ENCODE measurements around the gene MPZL2.

MPZL2 gene

DNA sequence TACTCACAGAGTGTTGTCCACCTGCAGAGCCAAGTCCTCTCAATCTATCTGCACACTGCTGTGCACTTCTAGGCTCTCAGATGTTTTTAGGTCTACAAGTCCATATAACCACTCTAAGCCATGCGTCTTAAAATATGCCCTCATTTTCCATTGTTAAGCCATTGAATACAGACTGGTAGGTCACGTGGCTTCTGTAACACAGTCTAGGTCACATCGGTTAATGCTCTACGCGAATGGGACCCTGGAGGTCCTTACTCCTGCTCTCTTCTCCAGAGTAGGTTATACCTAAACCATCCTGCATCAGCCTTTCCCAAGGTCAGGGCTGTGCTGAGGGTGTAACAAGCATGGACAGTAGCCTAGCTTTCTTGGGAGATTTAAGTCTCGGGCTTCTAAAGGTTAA lies 40.1 kb downstream of the MPZL2 start:
- Histone ChIP-seq H3K4me1 (ENCODE audit: control insufficient read depth, insufficient read depth, low read length) (no peaks in the 10 kb centered on the region), H3K27me3 (ENCODE audit: control insufficient read depth, insufficient read depth, low read length, poor library complexity, severe bottlenecking) (no peaks in the 10 kb centered on the region), H3K36me3 (ENCODE audit: control insufficient read depth, insufficient read depth, low read length) (no peaks in the 10 kb centered on the region), H3K27ac (ENCODE audit: insufficient read depth, low read depth, low read length, poor library complexity, severe bottlenecking) (no peak overlapping the region), H3K4me3 (ENCODE audit: insufficient read depth, low read depth, low read length) (no peak overlapping the region), H3K9me3 (ENCODE audit: control insufficient read depth, low read length) (no peaks in the 10 kb centered on the region)
- WGBS, 2 experiments: 89 to 96% methylated on average over 6 of the region's 6 CpGs

DNA sequence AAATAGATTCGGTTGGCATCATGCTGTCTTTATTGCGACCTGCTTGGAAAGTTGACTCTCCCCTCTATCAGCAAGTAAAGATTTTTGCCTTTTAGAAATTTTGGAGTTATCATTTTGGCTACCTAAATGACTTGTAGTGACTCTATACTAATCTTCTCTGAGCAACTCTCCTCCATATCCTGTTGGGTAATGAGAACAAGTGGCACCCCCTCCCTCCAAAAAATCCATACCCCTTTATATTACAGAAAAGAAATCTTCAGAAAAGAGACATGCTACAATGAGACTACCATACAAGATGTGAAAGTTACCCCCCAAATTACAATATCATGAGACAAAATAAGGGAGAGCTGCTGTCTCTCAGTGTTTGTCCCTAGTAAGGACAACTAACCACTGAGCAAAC lies 40.5 kb downstream of the MPZL2 start:
- Histone ChIP-seq H3K4me3 (ENCODE audit: insufficient read depth, low read depth, low read length) (no peak overlapping the region), H3K9me3 (ENCODE audit: control insufficient read depth, low read length) (no peaks in the 10 kb centered on the region), H3K4me1 (ENCODE audit: control insufficient read depth, insufficient read depth, low read length) (no peaks in the 10 kb centered on the region), H3K27me3 (ENCODE audit: control insufficient read depth, insufficient read depth, low read length, poor library complexity, severe bottlenecking) (no peaks in the 10 kb centered on the region), H3K27ac (ENCODE audit: insufficient read depth, low read depth, low read length, poor library complexity, severe bottlenecking) (no peak overlapping the region), H3K36me3 (ENCODE audit: control insufficient read depth, insufficient read depth, low read length) (no peaks in the 10 kb centered on the region)
- 100% methylated on average over 2 of the region's 2 CpGs; no CpG with 5 or more reads in 1 of the 2 experiments for WGBS, 2 experiments

DNA sequence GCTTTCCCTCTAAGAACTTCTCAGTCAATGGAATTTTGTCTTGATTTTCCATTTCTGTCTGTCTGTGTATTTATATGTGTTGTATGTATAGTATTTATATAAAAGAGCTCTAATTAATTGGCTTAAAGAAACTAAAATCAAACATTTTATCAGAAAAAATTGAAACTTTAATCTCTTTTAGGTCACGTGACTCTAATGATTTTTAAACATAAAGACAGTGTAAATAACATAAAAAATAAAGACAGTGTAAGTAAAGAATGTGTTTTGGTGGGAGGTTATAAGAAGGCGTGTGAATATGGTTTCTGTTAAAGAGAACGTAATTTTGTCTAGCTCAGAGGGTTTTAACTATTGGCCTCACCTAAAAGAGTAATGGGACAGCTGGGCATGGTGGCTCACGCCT lies 41.7 kb downstream of the MPZL2 start:
- Histone ChIP-seq H3K4me3 (ENCODE audit: insufficient read depth, low read depth, low read length) (no peak overlapping the region), H3K36me3 (ENCODE audit: control insufficient read depth, insufficient read depth, low read length) (no peaks in the 10 kb centered on the region), H3K4me1 (ENCODE audit: control insufficient read depth, insufficient read depth, low read length) (no peaks in the 10 kb centered on the region), H3K27ac (ENCODE audit: insufficient read depth, low read depth, low read length, poor library complexity, severe bottlenecking) (no peak overlapping the region), H3K9me3 (ENCODE audit: control insufficient read depth, low read length) (no peaks in the 10 kb centered on the region), H3K27me3 (ENCODE audit: control insufficient read depth, insufficient read depth, low read length, poor library complexity, severe bottlenecking) (no peaks in the 10 kb centered on the region)
- 62 to 63% methylated on average over 3 of the region's 4 CpGs for WGBS, 2 experiments

DNA sequence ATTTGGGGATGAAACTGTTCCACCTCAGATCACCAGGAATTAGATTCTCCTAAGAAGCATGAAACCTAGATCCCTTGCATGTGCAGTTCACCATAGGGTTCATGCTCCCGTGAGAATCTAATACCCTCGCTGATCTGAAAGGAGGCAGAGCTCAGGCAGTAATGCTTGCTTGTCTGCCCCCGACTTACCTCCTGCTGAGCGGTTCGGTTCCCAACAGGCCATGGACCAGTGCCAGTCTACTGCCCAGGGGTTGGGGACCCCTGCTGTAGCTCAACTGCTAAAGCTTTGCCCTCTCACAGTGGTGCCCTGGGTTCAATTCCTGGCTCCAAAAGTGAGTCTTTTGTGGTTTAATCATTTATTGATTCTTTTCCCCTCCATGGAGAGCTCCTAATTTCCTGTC lies 42.7 kb downstream of the MPZL2 start:
- 71 to 74% methylated on average over 5 of the region's 5 CpGs for WGBS, 2 experiments
- H3K36me3 ChIP-seq (ENCODE audit: control insufficient read depth, insufficient read depth, low read length): no peaks in the 10 kb centered on the region
- no peak overlapping the region for H3K4me3 ChIP-seq (ENCODE audit: insufficient read depth, low read depth, low read length)
- no peak overlapping the region for H3K27ac ChIP-seq (ENCODE audit: insufficient read depth, low read depth, low read length, poor library complexity, severe bottlenecking)
- H3K4me1 ChIP-seq (ENCODE audit: control insufficient read depth, insufficient read depth, low read length): no peaks in the 10 kb centered on the region
- no peaks in the 10 kb centered on the region for H3K9me3 ChIP-seq (ENCODE audit: control insufficient read depth, low read length)
- H3K27me3 ChIP-seq (ENCODE audit: control insufficient read depth, insufficient read depth, low read length, poor library complexity, severe bottlenecking): no peaks in the 10 kb centered on the region

DNA sequence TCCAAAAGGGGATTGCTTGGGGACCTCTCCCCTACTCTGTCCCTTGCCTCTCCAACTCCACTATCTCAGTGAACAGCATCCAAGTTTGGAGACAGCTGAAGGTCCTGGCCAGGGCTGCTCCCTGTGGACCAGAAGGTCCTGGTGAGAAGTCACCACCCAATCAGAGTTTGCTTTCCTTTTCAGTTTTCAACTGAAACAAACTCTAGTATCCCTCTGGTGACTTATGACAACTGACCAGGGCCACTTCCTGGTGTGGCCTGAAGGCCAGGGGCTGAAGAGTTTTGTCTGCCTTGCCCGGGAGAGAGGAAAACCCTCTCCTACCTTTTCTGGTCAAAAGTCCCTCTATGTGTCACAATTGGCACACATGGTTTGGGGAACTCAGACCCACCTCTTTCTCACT lies 44.4 kb downstream of the MPZL2 start:
- H3K4me3 ChIP-seq (ENCODE audit: insufficient read depth, low read depth, low read length): no peak overlapping the region
- no peak overlapping the region for H3K27ac ChIP-seq (ENCODE audit: insufficient read depth, low read depth, low read length, poor library complexity, severe bottlenecking)
- 93 to 96% methylated on average over 1 of the region's 1 CpG for WGBS, 2 experiments
- no peaks in the 10 kb centered on the region for H3K36me3 ChIP-seq (ENCODE audit: control insufficient read depth, insufficient read depth, low read length)
- H3K4me1 ChIP-seq (ENCODE audit: control insufficient read depth, insufficient read depth, low read length): no peaks in the 10 kb centered on the region
- peaks cover 1% of the 10 kb centered on the region for H3K9me3 ChIP-seq (ENCODE audit: control insufficient read depth, low read length)
- no peaks in the 10 kb centered on the region for H3K27me3 ChIP-seq (ENCODE audit: control insufficient read depth, insufficient read depth, low read length, poor library complexity, severe bottlenecking)

DNA sequence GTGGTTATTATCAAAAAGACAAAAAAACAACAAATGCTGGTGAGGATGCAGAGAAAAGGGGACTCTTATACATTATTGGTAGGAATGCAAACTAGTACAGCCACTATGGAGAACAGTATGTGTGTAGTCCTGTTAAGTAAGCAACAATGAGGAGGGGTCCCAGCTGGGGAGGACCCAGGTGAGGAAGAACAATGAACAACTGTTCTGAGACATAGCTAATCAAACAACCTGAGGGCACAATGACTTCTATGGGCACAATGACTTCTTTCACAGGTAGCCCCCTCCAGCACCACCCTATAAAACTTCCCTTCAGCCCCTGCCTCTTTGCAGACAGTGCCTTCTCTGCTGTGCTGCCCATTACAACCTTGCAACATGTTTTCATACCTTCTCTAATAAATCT lies 44.9 kb downstream of the MPZL2 start:
- H3K4me1 ChIP-seq (ENCODE audit: control insufficient read depth, insufficient read depth, low read length): no peaks in the 10 kb centered on the region
- no peak overlapping the region for H3K4me3 ChIP-seq (ENCODE audit: insufficient read depth, low read depth, low read length)
- H3K27me3 ChIP-seq (ENCODE audit: control insufficient read depth, insufficient read depth, low read length, poor library complexity, severe bottlenecking): no peaks in the 10 kb centered on the region
- H3K9me3 ChIP-seq (ENCODE audit: control insufficient read depth, low read length): peaks cover 2% of the 10 kb centered on the region
- H3K36me3 ChIP-seq (ENCODE audit: control insufficient read depth, insufficient read depth, low read length): no peaks in the 10 kb centered on the region
- no peak overlapping the region for H3K27ac ChIP-seq (ENCODE audit: insufficient read depth, low read depth, low read length, poor library complexity, severe bottlenecking)

DNA sequence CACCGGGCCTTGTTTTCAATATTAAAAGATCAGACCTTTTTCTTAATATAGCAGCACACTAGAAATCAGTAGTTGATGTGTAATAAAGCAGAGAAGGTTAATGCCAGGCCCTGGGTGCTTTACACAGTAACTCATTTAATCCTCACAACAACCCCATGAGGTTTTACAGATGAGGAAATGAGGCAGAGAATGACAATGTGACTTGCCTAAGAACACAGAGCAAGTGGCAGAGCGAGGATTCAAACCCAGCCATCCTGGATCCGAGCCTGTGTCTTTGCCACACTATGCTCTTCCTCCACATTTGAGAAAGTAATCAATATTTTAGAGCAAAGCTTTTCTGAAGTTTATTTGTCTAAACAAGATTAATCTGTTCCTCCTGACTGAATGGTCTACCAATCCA lies 46.5 kb downstream of the MPZL2 start:
- Histone ChIP-seq H3K36me3 (ENCODE audit: control insufficient read depth, insufficient read depth, low read length) (no peaks in the 10 kb centered on the region), H3K9me3 (ENCODE audit: control insufficient read depth, low read length) (peaks cover 2% of the 10 kb centered on the region), H3K4me1 (ENCODE audit: control insufficient read depth, insufficient read depth, low read length) (peaks cover 7% of the 10 kb centered on the region), H3K27me3 (ENCODE audit: control insufficient read depth, insufficient read depth, low read length, poor library complexity, severe bottlenecking) (no peaks in the 10 kb centered on the region), H3K4me3 (ENCODE audit: insufficient read depth, low read depth, low read length) (no peak overlapping the region), H3K27ac (ENCODE audit: insufficient read depth, low read depth, low read length, poor library complexity, severe bottlenecking) (no peak overlapping the region)
- 83 to 95% methylated on average over 3 of the region's 3 CpGs for WGBS, 2 experiments

DNA sequence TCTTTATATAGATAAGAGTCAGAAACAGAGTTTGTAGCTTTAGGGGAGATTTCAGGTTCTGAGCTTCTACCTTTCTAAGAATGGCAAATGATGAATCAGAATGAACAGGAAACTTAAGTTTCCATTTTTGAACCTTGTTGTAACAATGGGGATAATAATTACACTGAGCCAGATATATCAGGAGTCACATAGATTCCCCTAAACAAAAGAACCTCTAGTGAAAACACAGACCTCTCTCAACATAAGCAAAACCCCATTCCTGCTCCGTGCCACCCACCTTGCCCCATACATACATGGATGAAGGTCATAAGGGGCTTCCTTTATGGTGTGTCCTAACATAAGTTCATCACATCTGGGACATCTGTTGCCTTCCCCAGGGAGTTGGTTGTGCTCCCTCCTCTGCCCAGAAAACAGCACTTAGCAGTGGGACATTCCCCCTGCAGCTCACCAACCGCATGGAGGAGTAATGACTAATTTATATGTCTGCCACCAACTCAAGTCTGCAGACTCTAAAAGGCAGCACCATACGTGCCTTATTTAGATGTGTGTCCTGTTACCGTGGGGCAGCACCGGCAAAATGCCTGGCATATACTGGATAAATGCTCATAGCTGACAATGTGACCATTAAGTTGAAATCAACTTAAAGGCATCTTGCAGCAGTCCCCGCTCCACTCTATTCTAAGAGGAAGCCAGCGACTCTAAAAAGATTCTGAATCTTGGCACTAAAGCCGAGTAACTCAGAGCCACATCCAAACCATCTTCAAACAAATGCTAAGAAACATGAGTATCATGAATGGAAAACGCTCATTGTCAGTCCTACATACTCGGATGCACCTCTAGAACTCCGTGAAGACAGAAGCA lies 47.2 kb downstream of the MPZL2 start:
- Histone ChIP-seq H3K36me3 (ENCODE audit: control insufficient read depth, insufficient read depth, low read length) (no peaks in the 10 kb centered on the region), H3K4me3 (ENCODE audit: insufficient read depth, low read depth, low read length) (no peak overlapping the region), H3K27me3 (ENCODE audit: control insufficient read depth, insufficient read depth, low read length, poor library complexity, severe bottlenecking) (no peaks in the 10 kb centered on the region), H3K4me1 (ENCODE audit: control insufficient read depth, insufficient read depth, low read length) (peaks cover 14% of the 10 kb centered on the region), H3K9me3 (ENCODE audit: control insufficient read depth, low read length) (peaks cover 2% of the 10 kb centered on the region), H3K27ac (ENCODE audit: insufficient read depth, low read depth, low read length, poor library complexity, severe bottlenecking) (no peak overlapping the region)
- WGBS, 2 experiments: 92 to 93% methylated on average over 11 of the region's 11 CpGs

DNA sequence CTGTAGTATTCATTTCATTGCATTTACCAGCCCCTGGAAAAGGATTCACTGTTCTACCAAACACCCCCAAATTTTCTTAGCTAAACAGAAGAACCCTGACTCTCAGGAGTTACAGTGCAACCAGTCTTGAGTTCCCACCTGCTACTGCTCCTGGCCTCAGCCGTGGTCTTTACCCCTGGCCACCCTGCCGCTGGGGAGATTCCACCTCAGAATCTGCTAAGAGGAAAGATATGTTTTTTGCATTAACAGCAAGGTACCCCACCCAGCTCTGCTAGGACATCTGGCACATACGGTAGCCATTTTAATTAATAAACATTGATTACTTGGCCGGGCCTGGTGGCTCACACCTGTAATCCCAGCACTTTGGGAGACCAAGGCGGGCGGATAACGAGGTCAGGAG lies 48.3 kb downstream of the MPZL2 start:
- 90 to 93% methylated on average over 7 of the region's 7 CpGs for WGBS, 2 experiments
- Histone ChIP-seq H3K36me3 (ENCODE audit: control insufficient read depth, insufficient read depth, low read length) (no peaks in the 10 kb centered on the region), H3K4me1 (ENCODE audit: control insufficient read depth, insufficient read depth, low read length) (peaks cover 25% of the 10 kb centered on the region), H3K27ac (ENCODE audit: insufficient read depth, low read depth, low read length, poor library complexity, severe bottlenecking) (no peak overlapping the region), H3K9me3 (ENCODE audit: control insufficient read depth, low read length) (peaks cover 2% of the 10 kb centered on the region), H3K27me3 (ENCODE audit: control insufficient read depth, insufficient read depth, low read length, poor library complexity, severe bottlenecking) (no peaks in the 10 kb centered on the region), H3K4me3 (ENCODE audit: insufficient read depth, low read depth, low read length) (no peak overlapping the region)

DNA sequence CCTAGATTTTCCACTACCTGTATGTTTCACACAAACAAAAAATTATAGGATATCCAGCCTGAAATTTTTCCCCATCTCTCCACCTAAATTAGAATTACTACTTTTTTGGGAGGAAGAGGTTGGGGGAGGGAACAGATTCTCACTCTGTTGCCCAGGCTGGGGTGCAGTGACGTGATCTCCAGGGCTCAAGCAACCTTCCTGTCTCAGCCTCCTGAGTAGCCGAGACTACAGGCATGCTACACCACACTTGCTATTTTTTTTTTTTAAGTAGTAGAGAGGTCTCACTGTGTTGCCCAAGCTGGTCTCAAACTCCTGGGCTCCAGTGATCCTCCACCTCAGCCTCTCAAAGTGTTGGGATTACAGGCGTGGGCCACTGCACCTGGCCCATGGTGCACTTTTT lies 48.8 kb downstream of the MPZL2 start:
- WGBS, 2 experiments: 88% methylated on average over 3 of the region's 3 CpGs
- H3K4me1 ChIP-seq (ENCODE audit: control insufficient read depth, insufficient read depth, low read length): peaks cover 30% of the 10 kb centered on the region
- no peaks in the 10 kb centered on the region for H3K27me3 ChIP-seq (ENCODE audit: control insufficient read depth, insufficient read depth, low read length, poor library complexity, severe bottlenecking)
- H3K27ac ChIP-seq (ENCODE audit: insufficient read depth, low read depth, low read length, poor library complexity, severe bottlenecking): no peak overlapping the region
- H3K4me3 ChIP-seq (ENCODE audit: insufficient read depth, low read depth, low read length): no peak overlapping the region
- H3K9me3 ChIP-seq (ENCODE audit: control insufficient read depth, low read length): peaks cover 2% of the 10 kb centered on the region
- no peaks in the 10 kb centered on the region for H3K36me3 ChIP-seq (ENCODE audit: control insufficient read depth, insufficient read depth, low read length)
